AG08396 (cell line): ENCODE results near the gene HAPLN3.
A peak's percentile ranks its signal among the peaks of the same experiment; 100 is the strongest.

Experiments used
- DNase-seq: peaks from one replicate; pipeline ENCODE4 v3.0.0; 2012; ENCODE audit warnings: low spot score, mixed read lengths

HAPLN3 gene

DNA sequence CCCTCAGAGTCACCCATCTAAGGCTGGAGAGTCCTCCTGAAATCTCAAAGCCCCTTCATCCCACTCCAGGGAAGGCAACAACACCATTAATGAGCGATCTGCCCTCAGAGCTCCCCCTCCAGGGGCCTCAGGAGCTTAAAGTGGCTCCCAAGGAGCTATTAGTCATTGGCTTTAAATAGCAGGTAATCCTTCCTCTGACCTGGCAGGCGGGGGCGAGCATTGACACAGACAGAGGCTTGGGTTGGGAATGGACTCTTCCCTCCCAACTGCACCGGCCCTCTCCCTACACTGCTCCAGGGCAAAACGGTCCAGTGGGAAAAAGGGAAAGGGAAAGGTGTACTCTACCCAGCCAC, 16.4 kb upstream of the HAPLN3 start:
- DNase-seq, result peak; percentile 8

DNA sequence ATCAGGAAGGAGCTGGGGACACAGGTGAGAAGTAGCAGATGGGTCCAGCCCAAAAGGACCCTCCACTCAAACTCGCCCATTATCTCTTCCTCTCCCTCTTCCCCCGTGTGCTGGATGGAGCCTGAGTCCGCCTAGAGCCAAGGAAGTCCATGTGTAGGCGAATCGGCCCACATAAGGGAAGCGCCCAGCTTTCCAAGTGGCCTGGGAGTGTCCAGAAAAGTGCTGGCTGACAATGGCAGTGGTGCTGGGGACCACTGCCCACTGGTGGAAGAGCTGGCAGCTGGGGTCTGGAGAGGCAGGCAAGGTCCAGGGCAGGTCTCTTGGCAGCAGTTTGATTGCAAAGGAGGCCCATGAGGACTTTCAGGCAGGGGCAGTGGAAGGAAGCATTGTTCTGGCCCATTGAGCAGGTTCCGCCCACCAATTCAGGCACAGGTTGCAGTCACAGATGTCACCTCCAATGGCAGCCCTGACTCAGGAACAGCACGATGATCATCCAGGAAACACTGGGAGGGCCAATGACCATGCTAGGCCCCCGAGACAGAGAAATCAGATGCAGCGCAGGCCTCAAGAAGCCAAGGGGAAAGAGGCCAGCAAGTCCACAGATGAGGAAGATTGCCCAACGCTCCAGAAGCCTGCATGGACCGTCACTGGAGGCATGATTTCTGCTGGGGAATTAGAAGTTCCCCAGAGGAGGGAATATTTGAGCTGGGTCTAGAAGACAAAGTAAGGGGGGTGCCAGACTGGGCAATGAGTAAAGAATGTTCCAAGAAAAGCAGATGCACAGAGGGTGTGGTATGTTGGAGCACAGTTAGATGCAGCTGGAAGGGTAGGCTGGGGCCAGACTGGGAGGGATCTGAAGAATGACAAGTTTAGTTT, 14.8 kb upstream of the HAPLN3 start:
- peak; percentile 4 for DNase-seq

GRCh38 chr15:88908697-88909621, 13.6 kb upstream of the HAPLN3 start:
- DNase-seq, result peak; percentile 9

DNA sequence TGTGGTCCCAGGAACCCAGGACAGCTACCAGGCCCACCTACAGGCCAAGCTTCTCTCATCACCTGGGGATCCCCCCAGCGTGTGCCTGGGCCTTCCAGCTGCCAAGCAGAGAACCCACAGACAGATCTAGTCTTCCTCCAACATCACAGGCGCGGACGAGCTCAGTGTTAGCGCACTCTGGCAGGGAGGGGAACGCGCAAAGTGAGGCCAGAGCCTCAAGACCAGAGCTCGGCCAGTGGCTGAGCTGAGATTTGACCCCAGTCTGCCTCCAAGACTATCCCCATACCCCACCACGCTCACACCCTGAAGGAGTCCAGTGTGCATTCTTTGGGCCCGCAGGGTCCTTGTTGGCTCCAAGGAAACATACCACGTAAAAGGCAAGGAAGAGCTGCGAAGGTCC, 12.8 kb upstream of the HAPLN3 start:
- DNase-seq, result no peak

- no peak for DNase-seq
Measured at GRCh38 chr15:88907111-88907510, 11.8 kb upstream of the HAPLN3 start.

GRCh38 chr15:88906551-88906950, 11.2 kb upstream of the HAPLN3 start:
- no peak for DNase-seq

GRCh38 chr15:88906130-88906529, 10.8 kb upstream of the HAPLN3 start:
- DNase-seq, result no peak

DNA sequence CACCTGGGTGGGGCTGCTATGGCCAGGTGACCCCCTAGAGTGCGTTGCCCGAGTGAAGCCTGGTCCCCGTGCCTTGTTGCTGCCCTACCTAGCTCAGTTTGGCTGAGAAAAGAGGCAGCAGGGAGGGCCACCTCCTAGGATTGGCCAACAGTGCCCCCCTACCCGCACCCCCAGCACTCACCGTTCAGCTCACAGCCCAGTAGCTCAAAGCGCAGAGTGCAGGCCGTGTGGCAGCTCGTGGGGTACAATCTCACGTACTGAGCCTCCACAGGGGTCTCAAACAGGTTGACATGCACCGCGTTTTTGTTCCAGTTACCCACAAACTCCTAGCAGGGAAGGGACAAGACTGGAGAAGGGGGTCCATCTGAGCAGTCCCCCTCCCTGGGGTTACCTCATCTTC, 10.2 kb upstream of the HAPLN3 start:
- no peak for DNase-seq

DNA sequence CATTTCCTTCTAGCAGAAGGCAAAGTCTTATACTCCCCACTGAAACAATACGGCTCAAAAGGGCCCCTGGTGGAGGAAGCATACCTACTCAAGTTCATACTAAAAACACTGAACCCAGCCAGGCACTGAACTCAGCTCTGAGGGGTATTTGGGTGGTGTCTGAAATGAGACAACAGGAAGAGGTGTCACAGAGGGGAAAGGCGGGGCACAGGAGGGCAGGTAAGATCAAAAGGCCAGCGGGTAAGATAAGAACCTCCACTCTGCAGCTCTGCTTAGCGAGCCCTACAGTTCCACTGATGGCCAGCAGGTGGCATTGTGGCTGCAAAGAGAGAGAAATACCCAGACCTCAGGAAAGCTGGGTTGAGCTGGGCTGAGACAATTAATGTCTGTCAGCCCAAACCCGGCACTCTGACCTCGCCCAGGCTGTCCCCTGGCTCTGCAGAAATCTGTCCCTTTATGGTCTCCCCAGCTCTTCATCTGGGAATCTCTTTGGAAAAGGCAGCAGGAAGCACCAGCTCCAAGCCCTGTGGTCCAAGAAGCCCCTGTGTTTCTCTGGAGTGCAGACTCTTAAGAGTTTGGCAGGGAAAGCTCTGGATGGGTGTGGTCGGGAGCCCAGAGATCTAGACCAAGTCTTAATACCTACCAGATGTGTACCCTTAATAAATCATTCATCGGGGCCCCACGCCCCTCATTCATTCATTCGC, 9.4 kb upstream of the HAPLN3 start:
- DNase-seq, result peak; percentile 77

GRCh38 chr15:88904257-88904623, 8.9 kb upstream of the HAPLN3 start:
- no peak for DNase-seq

GRCh38 chr15:88902846-88903245, 7.5 kb upstream of the HAPLN3 start:
- DNase-seq, result no peak

- DNase-seq, result no peak
Measured at GRCh38 chr15:88902221-88902835, 7.0 kb upstream of the HAPLN3 start.

GRCh38 chr15:88901508-88902220, 6.3 kb upstream of the HAPLN3 start:
- DNase-seq, result no peak

- no peak for DNase-seq
Measured at GRCh38 chr15:88900982-88901418, 5.7 kb upstream of the HAPLN3 start.

- peak; percentile 58 for DNase-seq
Measured at GRCh38 chr15:88900309-88900981, 5.1 kb upstream of the HAPLN3 start.

GRCh38 chr15:88899251-88899650, 3.9 kb upstream of the HAPLN3 start:
- no peak for DNase-seq

GRCh38 chr15:88898736-88899135, 3.4 kb upstream of the HAPLN3 start:
- DNase-seq, result no peak

DNA sequence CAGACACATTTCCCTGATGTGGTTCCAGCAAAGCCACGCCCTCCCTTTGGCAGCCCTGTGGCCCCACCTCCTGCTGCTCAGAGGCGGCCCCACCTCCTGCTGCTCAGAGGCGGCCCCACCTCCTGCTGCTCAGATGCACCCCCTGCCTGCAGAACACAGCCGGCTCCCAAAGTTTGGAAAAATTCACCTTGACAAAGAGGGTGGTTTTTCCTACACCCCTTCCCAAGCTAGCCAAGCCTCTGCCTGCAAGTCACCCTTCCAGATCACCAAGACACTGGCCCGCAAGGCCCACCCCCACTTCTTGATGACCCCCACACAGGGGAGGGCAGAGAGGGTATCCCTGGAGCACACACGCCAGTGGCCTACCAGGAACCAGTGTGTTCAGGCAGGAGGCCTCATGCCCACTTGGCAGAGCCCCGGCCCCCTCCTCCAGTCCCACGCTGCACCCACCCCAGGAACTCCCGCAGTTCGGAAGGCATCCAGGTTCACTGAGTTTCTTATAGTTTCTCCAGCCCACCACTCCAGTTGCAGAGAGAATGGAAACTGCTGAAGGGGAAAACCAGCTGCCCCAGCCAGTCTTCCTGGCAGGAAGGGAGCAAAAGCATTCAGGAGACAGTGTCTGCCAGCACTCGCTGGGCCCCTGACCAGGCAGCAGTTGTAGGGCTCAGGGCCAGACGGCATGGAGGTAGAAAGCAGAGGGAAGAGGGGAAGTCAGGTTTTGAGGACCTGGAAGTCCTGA, 2.3 kb upstream of the HAPLN3 start:
- DNase-seq, result peak; percentile 84

DNA sequence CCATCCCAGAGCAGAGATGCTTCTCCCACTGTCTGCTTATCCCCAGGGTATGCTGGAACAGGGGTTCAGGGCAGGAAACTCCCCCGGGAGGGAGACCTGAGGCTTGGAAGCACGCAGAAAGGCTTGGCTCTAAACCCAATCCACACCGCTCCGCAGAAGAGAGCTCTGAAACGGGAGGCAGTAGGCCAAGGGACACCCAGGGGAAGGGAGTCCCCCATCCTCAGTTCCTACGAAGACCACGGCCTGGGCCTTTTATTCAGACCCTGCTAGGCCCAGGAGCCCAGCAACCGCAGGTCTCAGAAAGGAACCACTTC, 1.8 kb upstream of the HAPLN3 start:
- no peak for DNase-seq

DNA sequence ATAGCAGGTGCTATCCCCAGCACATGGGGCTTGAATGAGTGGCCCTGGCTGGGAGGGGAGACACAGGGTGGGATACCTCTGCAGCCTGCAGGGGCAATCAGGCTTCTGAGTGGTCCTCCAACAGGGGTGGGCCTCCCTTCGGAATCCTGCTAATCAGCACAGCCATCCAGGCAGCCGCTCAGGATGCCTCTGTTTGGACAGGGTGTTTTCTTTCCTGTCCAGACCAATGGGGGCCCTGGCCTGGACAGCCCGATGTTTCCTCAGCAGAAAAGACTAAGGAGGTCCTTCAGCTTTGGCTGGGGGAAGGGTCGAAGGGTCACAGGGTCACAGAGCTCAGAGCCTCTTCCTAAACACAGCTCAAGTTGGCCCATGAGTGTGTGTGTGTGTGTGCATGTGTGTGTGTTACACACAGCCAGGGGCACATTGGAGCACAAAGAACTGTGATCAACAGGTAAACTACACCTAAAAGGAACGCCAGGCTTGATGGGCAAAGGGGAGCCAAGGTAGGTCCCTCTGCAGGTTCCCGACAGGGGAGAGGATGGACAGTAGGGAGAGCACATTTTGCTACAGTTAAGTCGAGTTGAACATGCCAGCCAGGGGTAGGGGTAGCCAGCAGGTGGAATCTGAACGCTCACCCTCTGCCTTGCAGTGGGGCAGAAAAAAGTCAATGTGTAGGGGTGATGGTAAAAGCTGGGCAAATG, 1.1 kb upstream of the HAPLN3 start:
- DNase-seq, result no peak
